Fibroblast of lung (primary cell): Measurements from ENCODE around the gene RAD18. TPM values are rescaled to one million over a fixed set of nuclear protein-coding genes. Genes with fewer than 3 reads are reported as not detected.

Experiments
- DNase-seq, 2 donors: peaks; one replicate each; pipeline versions ENCODE4 v3.0.0 to v3.0.0-alpha.2; 2010; ENCODE audit warnings: low read depth in 2 of 2
- H2AFZ ChIP-seq: 2 replicates; pipeline ENCODE4 v1.5.1; 2012; ENCODE audit warnings: low read length, control low read depth, inconsistent platforms
- H3K27ac ChIP-seq: 2 replicates; pipeline ENCODE4 v1.5.1; 2011; ENCODE audit warnings: low read length, control low read depth; ENCODE audit not compliant: insufficient read depth
- H3K27me3 ChIP-seq: 2 replicates; pipeline ENCODE4 v1.5.1; 2011; ENCODE audit warnings: mild to moderate bottlenecking, low read length; ENCODE audit not compliant: control insufficient read depth, insufficient read depth
- H3K36me3 ChIP-seq: 2 replicates; pipeline ENCODE4 v1.5.1; 2011; ENCODE audit warnings: low read length; ENCODE audit not compliant: control insufficient read depth, insufficient read depth
- H3K4me1 ChIP-seq: 2 replicates; pipeline ENCODE4 v1.5.1; 2011; ENCODE audit warnings: low read length; ENCODE audit not compliant: control insufficient read depth, insufficient read depth; ENCODE audit errors: extremely low read depth
- H3K4me2 ChIP-seq: 2 replicates; pipeline ENCODE4 v1.5.1; 2011; ENCODE audit warnings: low read length, control low read depth; ENCODE audit not compliant: insufficient read depth; ENCODE audit errors: extremely low read depth
- H3K4me3 ChIP-seq, 4 experiments: fragments of 200-600 bp in 1 of 4; sonication (generic) in 1 of 4; replicated peaks in 1 of 4; 2 replicates each; pipeline ENCODE4 v1.5.1; 2011 to 2016; ENCODE audit warnings: low read length in 4 of 4, low read depth in 3 of 4, mild to moderate bottlenecking in 3 of 4, control low read depth in 2 of 4, inconsistent platforms in 1 of 4, mixed read lengths in 1 of 4; ENCODE audit not compliant: insufficient read depth in 1 of 4; ENCODE audit errors: control extremely low read depth in 1 of 4
- H3K79me2 ChIP-seq: 2 replicates; pipeline ENCODE4 v1.5.1; 2012; ENCODE audit warnings: mild to moderate bottlenecking, low read length, inconsistent platforms; ENCODE audit not compliant: control insufficient read depth, insufficient read depth
- H3K9ac ChIP-seq: 2 replicates; pipeline ENCODE4 v1.5.1; 2011; ENCODE audit warnings: mild to moderate bottlenecking, low read length, control low read depth; ENCODE audit not compliant: insufficient read depth
- H3K9me3 ChIP-seq: 2 replicates; pipeline ENCODE4 v1.5.1; 2012; ENCODE audit warnings: low read depth, low read length; ENCODE audit not compliant: control insufficient read depth, insufficient read depth
- H4K20me1 ChIP-seq: 2 replicates; pipeline ENCODE4 v1.5.1; 2011; ENCODE audit warnings: low read length; ENCODE audit not compliant: control insufficient read depth, insufficient read depth; ENCODE audit errors: extremely low read depth
- CTCF ChIP-seq, 2 donors: IDR thresholded peaks in 1 of 2; conservative IDR thresholded peaks in 1 of 2; 1 replicate in 1 of 2; 2 replicates in 1 of 2; pipeline ENCODE4 v1.5.1; 2011 to 2012; ENCODE audit warnings: low read length in 2 of 2, control low read depth in 1 of 2, inconsistent platforms in 1 of 2, low read depth in 1 of 2, mild to moderate bottlenecking in 1 of 2
- EZH2 ChIP-seq: IDR thresholded peaks from 2 replicates; pipeline ENCODE4 v1.5.1; 2012; ENCODE audit warnings: low read length, control low read depth, mild to moderate bottlenecking; ENCODE audit errors: missing control alignments
- polyA plus RNA-seq, 2 donors: library from polyadenylated mRNA; depleted of rRNA in 1 of 2; stranded (reverse) in 1 of 2; unstranded in 1 of 2; fragments of >200 nt; gene quantifications; 2 replicates each; pipeline ENCODE4 v1.2.1, GENCODE V29; 2011 to 2012; ENCODE audit warnings: missing spikeins in 1 of 2
- total RNA-seq: library from RNA; depleted of rRNA; stranded (reverse); fragments of >200 nt; gene quantifications from 2 replicates; pipeline ENCODE4 v1.2.1, GENCODE V29; 2014

The RAD18 gene
- total and polyA plus RNA-seq, 2 donors (not counting 1 experiment from before 2014, with no cell fraction given): 6.1 to 9.9 TPM

- Histone ChIP-seq H3K27ac (no peak overlapping the region), H3K27me3 (no peaks in the 10 kb centered on the region)
- DNase-seq: peak; percentile 7 to 10
Measured at GRCh38 chr3:8899876-8900460, 63.3 kb downstream of the RAD18 start.

DNA sequence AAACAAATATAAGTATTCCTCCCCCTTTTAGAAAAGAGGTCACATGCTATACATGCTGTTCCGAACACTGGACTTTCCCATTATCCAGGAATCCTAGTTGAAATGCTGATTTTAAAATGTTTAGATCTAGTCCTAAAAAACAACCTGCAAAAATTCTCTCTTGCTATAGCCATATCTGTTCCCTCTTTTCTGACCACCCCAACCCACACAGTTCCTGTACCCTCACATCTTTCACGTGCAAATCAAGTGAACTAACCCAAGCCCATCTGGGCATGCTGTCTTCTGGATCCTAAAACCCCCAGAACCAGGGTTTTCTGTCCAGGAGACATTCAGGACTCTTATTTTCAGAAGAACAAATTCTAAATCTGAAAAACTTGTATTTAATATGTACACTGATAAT, 67.4 kb downstream of the RAD18 start:
- no peak for DNase-seq
- no peak overlapping the region for H2AFZ ChIP-seq
- H3K27me3 ChIP-seq: no peaks in the 10 kb centered on the region
- H3K4me1 ChIP-seq: peaks cover 6% of the 10 kb centered on the region
- H3K36me3 ChIP-seq: no peaks in the 10 kb centered on the region
- no peaks in the 10 kb centered on the region for H3K79me2 ChIP-seq
- H3K4me2 ChIP-seq: no peak overlapping the region
- no peak overlapping the region for H3K4me3 ChIP-seq
- TF ChIP-seq CTCF (conservative IDR thresholded peaks at IDR 0.05 in 1 of 2, IDR thresholded peaks at IDR 0.05 in 1 of 2; ENCODE audit: low read depth in 1 of 2, low read length in 2 of 2) (no peak), EZH2 (no peak)
- no peak overlapping the region for H3K27ac ChIP-seq
- H4K20me1 ChIP-seq: no peaks in the 10 kb centered on the region
- H3K9me3 ChIP-seq: no peaks in the 10 kb centered on the region
- no peak overlapping the region for H3K9ac ChIP-seq

More at GRCh38 chr3:8899876-8900460, 63.3 kb downstream of the RAD18 start:
- Histone ChIP-seq H2AFZ (no peak overlapping the region), H4K20me1 (no peaks in the 10 kb centered on the region), H3K36me3 (no peaks in the 10 kb centered on the region), H3K4me1 (peaks cover 2% of the 10 kb centered on the region), H3K9me3 (no peaks in the 10 kb centered on the region), H3K79me2 (no peaks in the 10 kb centered on the region), H3K4me3 (no peak overlapping the region), H3K9ac (no peak overlapping the region), H3K4me2 (no peak overlapping the region)
- TF ChIP-seq CTCF (conservative IDR thresholded peaks at IDR 0.05 in 1 of 2, IDR thresholded peaks at IDR 0.05 in 1 of 2; ENCODE audit: low read depth in 1 of 2, low read length in 2 of 2): no peak
- no peak for TF ChIP-seq EZH2

DNA sequence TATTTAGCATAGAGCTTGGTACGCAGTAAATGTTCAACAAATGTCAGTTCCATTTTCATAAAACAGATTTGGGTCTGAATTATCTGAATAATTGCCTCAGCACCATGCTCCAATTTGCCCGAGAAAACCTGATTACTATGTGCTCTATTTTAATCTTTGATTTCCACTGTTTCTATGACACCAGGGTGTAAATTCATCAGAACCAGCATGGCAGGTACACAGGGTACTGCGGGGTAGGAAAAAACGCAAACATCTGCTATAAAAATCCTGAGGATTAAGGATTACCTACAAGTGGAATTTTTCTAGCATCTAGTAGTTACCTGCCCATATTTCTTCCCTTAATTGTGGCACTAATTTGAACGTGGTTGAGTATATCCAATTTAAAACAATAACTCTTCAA, 70.3 kb downstream of the RAD18 start:
- no peak for TF ChIP-seq CTCF (conservative IDR thresholded peaks at IDR 0.05 in 1 of 2, IDR thresholded peaks at IDR 0.05 in 1 of 2; ENCODE audit: low read depth in 1 of 2, low read length in 2 of 2)
- TF ChIP-seq EZH2: no peak
- no peak overlapping the region for H3K27ac ChIP-seq
- H3K4me1 ChIP-seq: peaks cover 12% of the 10 kb centered on the region
- no peak overlapping the region for H3K9ac ChIP-seq
- no peaks in the 10 kb centered on the region for H3K27me3 ChIP-seq
- no peaks in the 10 kb centered on the region for H3K9me3 ChIP-seq
- H2AFZ ChIP-seq: no peak overlapping the region
- no peaks in the 10 kb centered on the region for H4K20me1 ChIP-seq
- H3K4me2 ChIP-seq: no peak overlapping the region
- DNase-seq: no peak
- H3K79me2 ChIP-seq: no peaks in the 10 kb centered on the region
- no peaks in the 10 kb centered on the region for H3K36me3 ChIP-seq
- no peak overlapping the region for H3K4me3 ChIP-seq
